Liver (tissue), 3 donors: ENCODE data around the gene GPBP1.

Experiments
- ATF3 ChIP-seq: IDR thresholded peaks from 2 replicates; pipeline ENCODE4 v1.6.1; 2016; ENCODE audit warnings: antibody characterized with exemption
- CTCF ChIP-seq: fragments of 150-350 bp; IDR thresholded peaks from 2 replicates; pipeline ENCODE4 v1.5.1; 2017; ENCODE audit warnings: improper control_type of control experiment, low read depth, low read length; ENCODE audit not compliant: missing input control
- EGR1 ChIP-seq, 2 donors: IDR thresholded peaks; 2 replicates each; pipeline ENCODE4 v1.6.1; 2016 to 2018; ENCODE audit warnings: antibody characterized with exemption in 2 of 2, low read depth in 2 of 2
- MAX ChIP-seq: IDR thresholded peaks from 2 replicates; pipeline ENCODE4 v1.6.1; 2016; ENCODE audit warnings: antibody characterized with exemption
- REST ChIP-seq: IDR thresholded peaks from 2 replicates; pipeline ENCODE4 v1.6.1; 2016; ENCODE audit warnings: antibody characterized with exemption, mild to moderate bottlenecking
- RXRA ChIP-seq, 2 donors: IDR thresholded peaks; 2 replicates each; pipeline ENCODE4 v1.6.1; 2017 to 2018; ENCODE audit warnings: antibody characterized with exemption in 2 of 2, mild to moderate bottlenecking in 1 of 2
- SP1 ChIP-seq: IDR thresholded peaks from 2 replicates; pipeline ENCODE4 v1.6.1; 2018; ENCODE audit warnings: antibody characterized with exemption, mild to moderate bottlenecking
- TAF1 ChIP-seq: conservative IDR thresholded peaks from 2 replicates; pipeline ENCODE4 v1.6.1; 2016; ENCODE audit warnings: antibody characterized with exemption, mild to moderate bottlenecking
- donor health status: healthy.
- donor health status: healthy.

GRCh38 chr5:57291894-57292293 lies 118.0 kb downstream of the GPBP1 start:
- TF ChIP-seq CTCF (no peak), MAX (no peak), REST (no peak), TAF1 (no peak), SP1 (no peak), EGR1 (IDR thresholded peaks at IDR 0.05; ENCODE audit: low read depth in 2 of 2) (no peak), RXRA (IDR thresholded peaks at IDR 0.05) (no peak), ATF3 (no peak)
